ENCODE measurements around the gene TVP23C. TPM values are rescaled to one million over a fixed set of nuclear protein-coding genes. Genes with fewer than 3 reads are reported as not detected.
"Not testable (repeated sequence)": the region's sequence is repeated elsewhere in the genome, so short reads cannot be mapped to it uniquely, and the experiment has no call there.

TVP23C gene
- polyA plus RNA-seq, 1 donor, result 13.4 TPM

- H3K9me3 ChIP-seq (ENCODE audit: control insufficient read depth, low read depth, low read length); H3K4me1 ChIP-seq (ENCODE audit: control insufficient read depth, insufficient read depth, low read length); H3K27ac ChIP-seq (ENCODE audit: low read length); H3K36me3 ChIP-seq (ENCODE audit: control insufficient read depth, insufficient read depth, low read length); H3K4me3 ChIP-seq (ENCODE audit: low read length); H3K27me3 ChIP-seq (ENCODE audit: control insufficient read depth, insufficient read depth, low read length): not testable (repeated sequence)
- DNase-seq, result peak; percentile 15 to 22
- WGBS (ENCODE audit: insufficient coverage, low lambda C conversion rate), result no CpG with 5 or more reads among the region's 4 CpGs
Measured at GRCh38 chr17:15573870-15574269, 10.6 kb upstream of the TVP23C start.

DNA sequence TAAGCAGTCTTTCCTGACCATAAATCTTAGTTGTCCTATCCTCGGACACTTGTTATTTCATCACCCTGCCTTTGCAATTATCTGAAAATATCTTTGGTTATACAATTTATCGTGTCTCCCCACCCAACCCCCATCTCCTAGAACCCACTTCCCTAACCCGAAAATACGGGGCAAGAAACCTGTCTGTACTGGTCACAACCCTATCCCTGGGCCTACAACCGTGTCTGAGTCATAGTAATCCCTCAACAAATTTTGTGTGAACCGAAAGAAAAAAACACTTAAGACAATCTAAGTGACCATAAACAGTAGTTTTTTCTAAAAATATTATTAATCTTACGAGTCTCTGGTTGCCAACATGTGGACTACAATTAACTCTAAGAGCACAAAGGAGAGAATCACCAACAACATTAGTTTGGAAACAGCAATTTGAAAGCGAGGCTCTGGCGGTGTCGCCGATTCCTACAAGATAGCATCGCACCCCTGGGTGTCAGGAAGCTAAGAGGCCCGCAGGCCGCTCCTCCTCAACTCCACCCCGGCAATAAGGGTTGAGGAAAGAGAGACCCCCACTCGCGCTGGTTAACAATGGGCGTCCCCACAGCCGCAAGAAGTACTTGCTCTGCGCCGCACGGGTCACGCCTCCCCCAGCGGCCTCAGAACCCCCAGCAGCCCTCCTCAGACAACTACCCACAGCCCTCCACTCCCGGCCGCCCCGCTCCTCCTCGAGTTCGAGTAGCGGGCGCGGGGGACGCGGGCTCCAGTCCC, 489 bp downstream of the TVP23C start:
- Histone ChIP-seq H3K4me3 (ENCODE audit: low read length) (peak overlapping the region; percentile 80), H3K27ac (ENCODE audit: low read length) (peak overlapping the region; percentile 72)
- H3K27me3 ChIP-seq (ENCODE audit: control insufficient read depth, insufficient read depth, low read length); H3K9me3 ChIP-seq (ENCODE audit: control insufficient read depth, low read depth, low read length); H3K36me3 ChIP-seq (ENCODE audit: control insufficient read depth, insufficient read depth, low read length); H3K4me1 ChIP-seq (ENCODE audit: control insufficient read depth, insufficient read depth, low read length): not testable (repeated sequence)
- WGBS (ENCODE audit: insufficient coverage, low lambda C conversion rate), result no CpG with 5 or more reads among the region's 34 CpGs
- DNase-seq, result peak in 1 of 2 donors; percentile 6

DNA sequence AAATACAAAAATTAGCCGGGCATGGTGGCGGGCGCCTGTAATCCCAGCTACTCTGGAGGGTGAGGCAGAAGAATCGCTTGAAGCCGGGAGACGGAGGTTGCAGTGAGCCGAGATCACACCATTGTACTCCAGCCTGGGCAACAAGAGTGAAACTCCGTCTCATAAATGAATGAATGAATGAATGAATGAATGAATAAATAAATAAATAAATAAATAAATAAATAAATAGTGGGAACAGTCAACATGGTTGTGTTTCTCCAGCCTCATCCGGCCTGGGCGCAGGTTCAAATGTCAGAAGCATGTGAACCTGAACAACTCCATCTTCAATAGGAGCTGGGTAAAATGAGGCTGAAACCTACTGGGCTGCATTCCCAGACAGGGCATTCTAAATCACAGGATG, 1.8 kb downstream of the TVP23C start:
- not testable (repeated sequence) for H3K9me3 ChIP-seq (ENCODE audit: control insufficient read depth, low read depth, low read length); H3K4me1 ChIP-seq (ENCODE audit: control insufficient read depth, insufficient read depth, low read length); H3K27me3 ChIP-seq (ENCODE audit: control insufficient read depth, insufficient read depth, low read length); H3K36me3 ChIP-seq (ENCODE audit: control insufficient read depth, insufficient read depth, low read length); DNase-seq; H3K27ac ChIP-seq (ENCODE audit: low read length); H3K4me3 ChIP-seq (ENCODE audit: low read length)
- 100% methylated on average over 1 of the region's 10 CpGs for WGBS (ENCODE audit: insufficient coverage, low lambda C conversion rate)

DNA sequence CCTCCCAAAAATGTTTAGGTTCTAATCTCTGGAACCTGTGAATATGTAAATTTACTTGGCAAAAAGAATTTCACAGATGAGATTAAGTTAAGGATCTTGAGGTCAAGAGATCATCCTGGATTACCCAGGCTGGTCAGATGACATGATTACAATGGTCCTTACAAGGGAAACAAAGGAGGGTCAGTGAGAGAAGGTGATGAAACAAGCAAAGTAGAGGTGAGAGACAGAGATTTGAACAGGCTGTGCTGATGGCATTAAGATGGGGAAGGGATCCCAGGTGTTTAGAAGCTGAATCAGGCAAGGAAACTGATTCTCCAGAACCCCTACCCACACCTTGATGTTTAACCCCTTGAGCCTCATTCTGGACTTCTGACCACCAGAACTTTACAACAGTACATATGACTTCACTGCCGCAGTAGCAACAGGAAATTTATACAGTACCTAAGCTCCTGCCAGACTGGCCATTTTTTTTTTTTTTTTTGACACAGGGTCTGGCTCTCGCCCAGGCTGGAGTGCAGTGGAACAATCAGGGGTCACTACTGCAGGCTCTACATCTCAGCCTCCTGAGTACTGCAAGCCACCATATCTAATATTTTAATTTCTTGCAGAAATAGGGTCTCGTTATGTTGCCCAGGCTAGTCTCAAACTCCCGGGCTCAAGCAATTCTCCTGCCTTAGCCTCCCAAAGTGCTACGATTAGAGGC, 4.7 kb downstream of the TVP23C start:
- not testable (repeated sequence) for H3K4me3 ChIP-seq (ENCODE audit: low read length); H3K36me3 ChIP-seq (ENCODE audit: control insufficient read depth, insufficient read depth, low read length); H3K4me1 ChIP-seq (ENCODE audit: control insufficient read depth, insufficient read depth, low read length); H3K9me3 ChIP-seq (ENCODE audit: control insufficient read depth, low read depth, low read length); H3K27ac ChIP-seq (ENCODE audit: low read length); DNase-seq; H3K27me3 ChIP-seq (ENCODE audit: control insufficient read depth, insufficient read depth, low read length)
- no CpG with 5 or more reads among the region's 5 CpGs for WGBS (ENCODE audit: insufficient coverage, low lambda C conversion rate)

- not testable (repeated sequence) for H3K27me3 ChIP-seq (ENCODE audit: control insufficient read depth, insufficient read depth, low read length); H3K4me3 ChIP-seq (ENCODE audit: low read length); H3K4me1 ChIP-seq (ENCODE audit: control insufficient read depth, insufficient read depth, low read length); H3K27ac ChIP-seq (ENCODE audit: low read length); H3K36me3 ChIP-seq (ENCODE audit: control insufficient read depth, insufficient read depth, low read length); H3K9me3 ChIP-seq (ENCODE audit: control insufficient read depth, low read depth, low read length); DNase-seq
- no CpG with 5 or more reads among the region's 5 CpGs for WGBS (ENCODE audit: insufficient coverage, low lambda C conversion rate)
Measured at GRCh38 chr17:15557334-15557832, 5.9 kb downstream of the TVP23C start.

DNA sequence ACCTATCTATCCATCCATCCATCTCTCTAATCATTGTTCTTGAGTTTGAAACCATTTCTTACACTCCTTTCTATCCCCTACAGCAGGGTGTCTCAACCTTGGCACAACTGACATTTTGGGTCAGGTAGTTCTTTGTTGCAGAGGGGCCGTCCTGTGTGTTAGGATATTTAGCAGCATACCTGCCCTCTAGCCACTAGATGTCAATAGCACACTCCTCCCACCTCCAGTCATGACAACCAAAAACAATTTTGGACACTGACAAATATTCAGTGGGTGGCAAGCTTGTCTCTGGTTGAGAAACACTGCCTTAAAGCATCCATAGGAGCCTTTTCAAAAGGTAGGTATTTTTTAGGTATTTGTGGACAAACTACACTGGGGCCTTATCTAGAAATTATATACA, 10.4 kb downstream of the TVP23C start:
- H3K27ac ChIP-seq (ENCODE audit: low read length); DNase-seq; H3K4me3 ChIP-seq (ENCODE audit: low read length); H3K27me3 ChIP-seq (ENCODE audit: control insufficient read depth, insufficient read depth, low read length); H3K4me1 ChIP-seq (ENCODE audit: control insufficient read depth, insufficient read depth, low read length); H3K36me3 ChIP-seq (ENCODE audit: control insufficient read depth, insufficient read depth, low read length); H3K9me3 ChIP-seq (ENCODE audit: control insufficient read depth, low read depth, low read length): not testable (repeated sequence)
- no CpG with 5 or more reads among the region's 1 CpG for WGBS (ENCODE audit: insufficient coverage, low lambda C conversion rate)

GRCh38 chr17:15549552-15549951, 13.7 kb downstream of the TVP23C start:
- DNase-seq; H3K4me3 ChIP-seq (ENCODE audit: low read length); H3K27me3 ChIP-seq (ENCODE audit: control insufficient read depth, insufficient read depth, low read length); H3K9me3 ChIP-seq (ENCODE audit: control insufficient read depth, low read depth, low read length); H3K27ac ChIP-seq (ENCODE audit: low read length); H3K4me1 ChIP-seq (ENCODE audit: control insufficient read depth, insufficient read depth, low read length); H3K36me3 ChIP-seq (ENCODE audit: control insufficient read depth, insufficient read depth, low read length): not testable (repeated sequence)
- 20% methylated on average over 1 of the region's 3 CpGs for WGBS (ENCODE audit: insufficient coverage, low lambda C conversion rate)

GRCh38 chr17:15546604-15547003, 16.7 kb downstream of the TVP23C start:
- no CpG with 5 or more reads among the region's 2 CpGs for WGBS (ENCODE audit: insufficient coverage, low lambda C conversion rate)
- not testable (repeated sequence) for H3K9me3 ChIP-seq (ENCODE audit: control insufficient read depth, low read depth, low read length); H3K27me3 ChIP-seq (ENCODE audit: control insufficient read depth, insufficient read depth, low read length); H3K27ac ChIP-seq (ENCODE audit: low read length); H3K4me3 ChIP-seq (ENCODE audit: low read length); DNase-seq; H3K4me1 ChIP-seq (ENCODE audit: control insufficient read depth, insufficient read depth, low read length); H3K36me3 ChIP-seq (ENCODE audit: control insufficient read depth, insufficient read depth, low read length)

DNA sequence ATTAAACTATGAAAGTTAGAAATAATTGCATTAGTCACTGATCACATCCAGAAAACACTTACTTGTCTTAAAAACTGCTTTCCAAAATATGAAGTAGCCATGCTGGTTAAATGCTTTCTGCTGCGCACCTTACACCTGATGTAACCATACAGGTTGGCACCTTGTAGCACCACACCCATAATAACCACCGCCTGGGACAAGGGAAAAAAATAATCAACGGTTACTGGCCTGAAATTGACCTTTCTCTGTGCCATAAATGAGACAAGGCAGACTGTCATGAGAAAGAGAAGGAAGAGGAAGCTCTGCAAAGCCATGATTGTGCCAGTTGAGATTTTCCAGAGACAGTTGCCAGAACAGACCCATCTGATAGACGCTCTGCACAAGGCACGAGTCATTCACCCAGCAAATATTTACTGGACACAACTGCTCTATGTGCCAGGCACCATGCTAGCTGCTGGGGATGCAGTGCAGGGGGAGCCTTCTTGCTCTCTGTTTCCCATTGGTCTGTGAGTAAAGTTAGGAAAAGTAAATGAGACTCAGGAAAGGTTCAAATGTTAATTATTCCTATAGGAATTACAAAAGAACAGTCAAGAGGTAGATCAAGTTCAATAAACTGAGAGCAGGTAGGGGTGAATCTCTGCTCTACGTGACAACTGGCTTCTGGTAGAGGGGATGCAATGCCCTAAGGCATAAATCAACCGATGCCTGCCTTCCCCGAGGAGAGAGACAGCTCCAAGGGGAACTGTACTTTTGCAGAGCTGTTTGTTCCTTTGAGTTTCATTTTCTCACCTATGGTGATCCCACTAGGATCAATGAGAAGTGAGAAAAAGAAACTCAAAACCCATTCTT, 22.7 kb downstream of the TVP23C start:
- DNase-seq, result peak; percentile 67 to 82
- H3K4me1 ChIP-seq (ENCODE audit: control insufficient read depth, insufficient read depth, low read length); H3K27me3 ChIP-seq (ENCODE audit: control insufficient read depth, insufficient read depth, low read length); H3K36me3 ChIP-seq (ENCODE audit: control insufficient read depth, insufficient read depth, low read length); H3K4me3 ChIP-seq (ENCODE audit: low read length); H3K9me3 ChIP-seq (ENCODE audit: control insufficient read depth, low read depth, low read length): not testable (repeated sequence)
- no CpG with 5 or more reads among the region's 8 CpGs for WGBS (ENCODE audit: insufficient coverage, low lambda C conversion rate)
- peak overlapping the region; percentile 59 for H3K27ac ChIP-seq (ENCODE audit: low read length)

DNA sequence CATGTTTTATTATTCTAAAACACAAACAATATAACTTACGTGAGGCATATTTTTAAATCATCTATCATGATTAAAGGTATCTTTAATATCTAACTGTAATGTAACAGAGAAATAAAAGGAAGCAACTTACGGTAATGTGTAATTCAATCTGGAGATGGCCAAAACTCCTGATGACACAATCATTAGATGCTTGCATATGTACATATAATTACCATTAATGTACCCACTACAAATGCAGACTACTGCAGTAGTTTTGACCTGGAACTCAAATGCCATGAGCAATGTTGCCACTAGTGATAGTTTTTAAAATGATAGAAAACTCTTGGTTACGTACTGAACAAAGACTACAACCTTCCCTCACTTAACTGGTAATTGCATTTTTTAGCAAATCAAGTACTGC, 30.2 kb downstream of the TVP23C start:
- not testable (repeated sequence) for H3K27ac ChIP-seq (ENCODE audit: low read length)

More for the DNA sequence above, 30.2 kb downstream of the TVP23C start:
- DNase-seq; H3K27me3 ChIP-seq (ENCODE audit: control insufficient read depth, insufficient read depth, low read length); H3K36me3 ChIP-seq (ENCODE audit: control insufficient read depth, insufficient read depth, low read length); H3K9me3 ChIP-seq (ENCODE audit: control insufficient read depth, low read depth, low read length); H3K4me3 ChIP-seq (ENCODE audit: low read length); H3K4me1 ChIP-seq (ENCODE audit: control insufficient read depth, insufficient read depth, low read length): not testable (repeated sequence)
- WGBS (ENCODE audit: insufficient coverage, low lambda C conversion rate), result no CpG with 5 or more reads among the region's 3 CpGs

All from large intestine (tissue), 3 donors.